ENCODE measurements around the gene UGT1A10. TPM values are rescaled to one million over a fixed set of nuclear protein-coding genes. Genes with fewer than 3 reads are reported as not detected.

UGT1A10 gene
- total and polyA plus RNA-seq, 2 of the 13 experiments (the other 11 are each of a cell fraction or from before 2014, with no cell fraction given) = not detected

DNA sequence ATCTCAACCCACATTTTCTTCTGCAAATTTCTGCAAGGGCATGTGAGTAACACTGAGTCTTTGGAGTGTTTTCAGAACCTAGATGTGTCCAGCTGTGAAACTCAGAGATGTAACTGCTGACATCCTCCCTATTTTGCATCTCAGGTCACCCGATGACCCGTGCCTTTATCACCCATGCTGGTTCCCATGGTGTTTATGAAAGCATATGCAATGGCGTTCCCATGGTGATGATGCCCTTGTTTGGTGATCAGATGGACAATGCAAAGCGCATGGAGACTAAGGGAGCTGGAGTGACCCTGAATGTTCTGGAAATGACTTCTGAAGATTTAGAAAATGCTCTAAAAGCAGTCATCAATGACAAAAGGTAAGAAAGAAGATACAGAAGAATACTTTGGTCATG, 131.8 kb downstream of the UGT1A10 start (continued):
- TF ChIP-seq MYPOP (CRISPR knock-in tag; IDR thresholded peaks at IDR 0.05) (no peak), HNRNPUL1 (IDR thresholded peaks at IDR 0.05; ENCODE audit: low read depth, low read length) (no peak), ZNF101 (CRISPR knock-in tag; IDR thresholded peaks at IDR 0.05; ENCODE audit: borderline replicate concordance, low read depth) (no peak), ZFP41 (CRISPR knock-in tag; IDR thresholded peaks at IDR 0.05; ENCODE audit: borderline replicate concordance) (no peak), MNT (IDR thresholded peaks at IDR 0.05) (no peak), KDM5A (IDR thresholded peaks at IDR 0.05; ENCODE audit: borderline replicate concordance, low read length) (no peak), MAF1 (CRISPR knock-in tag; IDR thresholded peaks at IDR 0.05; ENCODE audit: borderline replicate concordance) (no peak)
- TF ChIP-seq, protein P1, sequence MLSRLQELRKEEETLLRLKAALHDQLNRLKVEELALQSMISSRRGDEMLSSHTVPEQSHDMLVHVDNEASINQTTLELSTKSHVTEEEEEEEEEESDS (CRISPR knock-in tag; IDR thresholded peaks at IDR 0.05; ENCODE audit: borderline replicate concordance) = no peak
- TF ChIP-seq, protein P2, sequence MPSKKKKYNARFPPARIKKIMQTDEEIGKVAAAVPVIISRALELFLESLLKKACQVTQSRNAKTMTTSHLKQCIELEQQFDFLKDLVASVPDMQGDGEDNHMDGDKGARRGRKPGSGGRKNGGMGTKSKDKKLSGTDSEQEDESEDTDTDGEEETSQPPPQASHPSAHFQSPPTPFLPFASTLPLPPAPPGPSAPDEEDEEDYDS (CRISPR knock-in tag; IDR thresholded peaks at IDR 0.05) = no peak

DNA sequence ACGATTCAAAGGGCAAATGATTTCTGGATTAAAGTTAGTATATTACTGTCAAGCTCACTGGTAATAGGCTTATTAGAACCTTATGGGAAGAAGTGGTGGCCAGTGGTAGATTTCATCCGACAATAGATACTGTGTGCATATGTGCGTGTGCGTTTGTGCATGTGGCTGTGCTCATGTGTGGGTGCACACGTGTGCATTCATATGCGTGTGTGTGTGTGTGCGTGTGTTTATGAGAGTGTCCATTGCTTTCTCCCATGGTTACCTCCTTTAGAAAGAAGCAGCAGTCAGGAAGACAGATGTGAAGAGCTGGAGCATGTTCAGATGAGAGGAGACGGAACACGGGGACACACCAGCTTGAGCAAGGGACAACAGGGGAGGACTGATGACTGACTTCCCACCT, 133.0 kb downstream of the UGT1A10 start:
- no peak overlapping the region for H3K4me3 ChIP-seq (replicated peaks in 1 of 3; ENCODE audit: insufficient read depth in 1 of 3, low read depth in 2 of 3, low read length in 3 of 3)
- DNase-seq (ENCODE audit: low spot score) (no peak), FAIRE-seq (no peak), ATAC-seq (no peak)
- WGBS (ENCODE audit: low lambda C conversion rate) = 80% methylated on average over 9 of the region's 9 CpGs
- intact Hi-C loops (cut with micrococcal nuclease; ENCODE audit: unreplicated experiment) (no loop called here), in situ Hi-C loops (cut with HindIII; ENCODE audit: extremely low pct_ligation_motif_present, low pct_unique_long_range_greater_than_20kb) (no loop called here)
- no peaks in the 10 kb centered on the region for H3K4me1 ChIP-seq (ENCODE audit: insufficient read depth, low read length)
- H3K79me2 ChIP-seq (ENCODE audit: insufficient read depth, low read length) = no peaks in the 10 kb centered on the region
- POLR2A ChIA-PET = no interaction called here
- H3K27me3 ChIP-seq (ENCODE audit: control insufficient read depth in 1 of 2, insufficient read depth in 2 of 2, low read length in 2 of 2) = peaks cover 2 to 32% of the 10 kb centered on the region in 2 experiments; a peak in 4 of 5 replicates
- CTCF ChIA-PET (ENCODE audit: low intra/inter-chr PET ratio, low total read pairs) = no interaction called here
- H3K36me3 ChIP-seq (replicated peaks in 1 of 2; ENCODE audit: control insufficient read depth in 1 of 2, insufficient read depth in 2 of 2, low read length in 2 of 2) = no peaks in the 10 kb centered on the region
- H3K9me3 ChIP-seq (ENCODE audit: low read length) = no peaks in the 10 kb centered on the region
- H4K20me1 ChIP-seq (ENCODE audit: insufficient read depth, low read length) = no peaks in the 10 kb centered on the region
- H3K9ac ChIP-seq (ENCODE audit: insufficient read depth, low read depth, low read length) = no peak overlapping the region
- TF ChIP-seq KIAA2018 (CRISPR knock-in tag; IDR thresholded peaks at IDR 0.05; ENCODE audit: borderline replicate concordance) = no peak
- H2AFZ ChIP-seq (ENCODE audit: low read length) = no peak overlapping the region
- H3K4me2 ChIP-seq (ENCODE audit: low read depth, low read length) = no peak overlapping the region
- BruUV-seq (replicated peaks) = no TSS peak
- no peak overlapping the region for H3K27ac ChIP-seq (ENCODE audit: extremely low read length, insufficient read depth, low read length)
